GM12864 (cell line): ENCODE data around the gene NBR1.
"Not testable (repeated sequence)": the region's sequence is repeated elsewhere in the genome, so short reads cannot be mapped to it uniquely, and the experiment has no call there.

ENCODE experiments used
- DNase-seq: peaks from one replicate; pipeline ENCODE4 v3.0.0-alpha.2; 2011; ENCODE audit warnings: low read depth
- H3K4me3 ChIP-seq: 2 replicates; pipeline ENCODE4 v1.5.1; 2011; ENCODE audit warnings: mild to moderate bottlenecking, low read depth, low read length, control low read depth
- TF ChIP-seq, protein P1 (sequence below): IDR thresholded peaks from 2 replicates; pipeline ENCODE4 v1.5.1; 2011; ENCODE audit warnings: low read depth, mild to moderate bottlenecking, moderate library complexity, low read length, control low read depth, inconsistent platforms; ENCODE audit errors: missing control alignments

Gene NBR1

DNA sequence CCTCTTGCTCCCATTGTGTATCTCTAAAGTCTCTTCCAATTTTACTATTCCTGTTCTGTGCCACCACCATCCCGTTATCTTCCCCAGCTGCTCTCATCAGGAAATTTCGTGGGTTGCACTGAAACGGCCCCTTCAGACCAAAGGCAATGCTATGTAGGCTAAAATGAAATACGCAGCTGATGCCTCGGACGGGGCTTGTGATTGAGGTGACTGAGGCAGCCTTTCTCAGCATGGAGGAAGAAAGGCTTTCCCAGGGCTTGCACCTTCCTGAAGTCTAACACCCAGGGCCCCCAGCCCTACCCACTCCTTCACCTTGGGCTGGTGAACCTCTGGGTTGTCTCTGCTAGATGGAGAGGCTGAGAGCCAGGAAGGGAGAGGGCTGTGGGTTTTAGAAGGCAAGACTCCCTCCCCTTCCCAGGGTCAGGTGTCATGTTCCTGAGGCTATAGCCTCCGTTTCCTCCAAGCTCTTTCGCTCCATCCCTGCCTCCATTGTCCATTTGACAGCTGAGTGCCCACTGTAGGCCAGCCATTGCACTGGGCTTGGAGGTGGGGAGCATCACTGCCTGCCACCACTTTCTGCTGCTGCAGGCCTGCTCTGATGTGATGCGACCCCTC, 49.6 kb downstream of the NBR1 start:
- TF ChIP-seq, protein P1, sequence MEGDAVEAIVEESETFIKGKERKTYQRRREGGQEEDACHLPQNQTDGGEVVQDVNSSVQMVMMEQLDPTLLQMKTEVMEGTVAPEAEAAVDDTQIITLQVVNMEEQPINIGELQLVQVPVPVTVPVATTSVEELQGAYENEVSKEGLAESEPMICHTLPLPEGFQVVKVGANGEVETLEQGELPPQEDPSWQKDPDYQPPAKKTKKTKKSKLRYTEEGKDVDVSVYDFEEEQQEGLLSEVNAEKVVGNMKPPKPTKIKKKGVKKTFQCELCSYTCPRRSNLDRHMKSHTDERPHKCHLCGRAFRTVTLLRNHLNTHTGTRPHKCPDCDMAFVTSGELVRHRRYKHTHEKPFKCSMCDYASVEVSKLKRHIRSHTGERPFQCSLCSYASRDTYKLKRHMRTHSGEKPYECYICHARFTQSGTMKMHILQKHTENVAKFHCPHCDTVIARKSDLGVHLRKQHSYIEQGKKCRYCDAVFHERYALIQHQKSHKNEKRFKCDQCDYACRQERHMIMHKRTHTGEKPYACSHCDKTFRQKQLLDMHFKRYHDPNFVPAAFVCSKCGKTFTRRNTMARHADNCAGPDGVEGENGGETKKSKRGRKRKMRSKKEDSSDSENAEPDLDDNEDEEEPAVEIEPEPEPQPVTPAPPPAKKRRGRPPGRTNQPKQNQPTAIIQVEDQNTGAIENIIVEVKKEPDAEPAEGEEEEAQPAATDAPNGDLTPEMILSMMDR = no peak
- no peak overlapping the region for H3K4me3 ChIP-seq
- no peak for DNase-seq

DNA sequence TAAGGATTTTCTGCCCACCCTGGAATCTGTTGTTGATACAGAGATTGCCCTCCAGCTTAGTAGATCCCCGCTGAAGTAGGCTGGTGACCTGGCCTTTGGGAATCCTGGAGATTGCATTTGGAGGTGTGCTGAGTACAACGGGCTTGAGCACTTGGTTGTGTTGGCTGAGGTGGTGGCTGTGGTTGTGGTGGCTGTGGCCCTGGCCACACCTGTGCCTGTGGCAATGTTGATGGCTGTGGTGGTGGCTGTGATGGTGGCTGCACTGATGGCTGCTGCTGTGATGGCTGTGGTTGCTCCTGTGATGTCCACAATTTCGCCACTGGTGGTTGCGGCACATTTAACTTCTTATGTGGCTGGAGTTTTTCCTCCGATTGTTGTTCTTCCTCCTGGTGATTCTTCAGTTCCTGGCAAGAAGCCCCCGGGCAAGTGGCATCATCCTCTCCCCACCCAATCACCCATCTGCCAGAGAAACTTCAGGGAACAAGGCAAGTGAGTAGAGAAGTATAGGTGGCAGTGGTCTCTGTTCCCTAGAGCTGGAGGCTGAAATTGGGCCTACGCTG, 53.2 kb downstream of the NBR1 start:
- TF ChIP-seq, protein P1 = no peak
- H3K4me3 ChIP-seq = no peak overlapping the region
- no peak for DNase-seq

DNA sequence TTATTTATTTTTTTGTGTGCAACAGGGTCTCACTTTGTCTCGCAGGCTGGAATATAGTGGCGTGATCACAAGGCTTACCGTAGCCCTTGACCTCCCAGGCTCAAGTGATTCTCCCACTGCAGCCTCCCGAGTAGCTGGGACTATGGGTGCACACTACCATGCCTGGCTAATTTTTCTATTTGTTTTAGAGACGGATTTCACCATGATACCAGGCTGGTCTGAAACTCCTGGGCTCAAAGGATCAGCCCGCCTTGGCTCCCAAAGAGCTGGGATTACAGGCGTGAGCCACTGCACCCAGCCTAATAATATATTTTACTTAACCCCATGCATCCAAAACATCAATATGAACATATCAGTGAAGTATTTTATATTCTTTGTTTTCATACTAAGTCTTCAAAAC, 55.4 kb downstream of the NBR1 start:
- DNase-seq = no peak
- H3K4me3 ChIP-seq = no peak overlapping the region
- TF ChIP-seq, protein P1 = no peak

DNA sequence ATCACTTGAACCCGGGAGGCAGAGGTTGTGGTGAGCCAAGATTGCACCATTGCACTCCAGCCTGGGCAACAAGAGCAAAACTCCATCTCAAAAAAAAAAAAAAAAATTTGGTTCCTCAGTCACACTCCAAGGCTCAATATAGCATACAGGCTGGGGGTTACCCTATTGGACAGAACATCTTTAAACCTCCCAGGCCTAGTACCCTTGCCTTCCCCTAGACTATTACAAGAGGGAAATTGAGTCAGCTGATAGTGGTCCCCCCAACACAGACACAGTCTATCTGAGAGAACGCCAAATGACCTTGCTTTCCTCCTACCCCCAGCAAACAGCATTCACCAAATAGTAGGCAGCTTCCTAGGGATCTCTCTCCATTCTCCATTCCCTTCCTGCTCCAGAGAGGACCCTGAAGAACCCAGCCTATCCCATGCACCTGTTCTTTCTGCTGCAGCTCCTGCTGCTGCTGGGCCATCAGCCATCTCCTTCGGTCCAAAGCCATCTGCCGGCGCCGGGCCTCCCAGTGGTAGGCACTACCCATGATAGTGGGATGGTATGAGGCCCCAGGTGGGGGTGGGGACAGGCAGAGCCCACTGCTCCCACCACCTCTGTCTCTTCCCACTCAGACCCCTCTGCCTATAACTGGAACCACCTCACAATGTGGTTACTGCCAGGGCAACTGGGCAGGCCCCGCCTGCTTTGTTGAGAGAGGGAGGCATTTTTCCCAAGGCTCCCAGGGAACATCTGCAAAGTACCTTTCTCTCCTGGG, 57.2 kb downstream of the NBR1 start, which contains the start of gene CCDC200:
CCDC200 (minus strand) TSS at position 604 of the 763 bp plus-strand sequence; CDS start at position 535, 69 bp downstream.
- not testable (repeated sequence) for H3K4me3 ChIP-seq, DNase-seq

DNA sequence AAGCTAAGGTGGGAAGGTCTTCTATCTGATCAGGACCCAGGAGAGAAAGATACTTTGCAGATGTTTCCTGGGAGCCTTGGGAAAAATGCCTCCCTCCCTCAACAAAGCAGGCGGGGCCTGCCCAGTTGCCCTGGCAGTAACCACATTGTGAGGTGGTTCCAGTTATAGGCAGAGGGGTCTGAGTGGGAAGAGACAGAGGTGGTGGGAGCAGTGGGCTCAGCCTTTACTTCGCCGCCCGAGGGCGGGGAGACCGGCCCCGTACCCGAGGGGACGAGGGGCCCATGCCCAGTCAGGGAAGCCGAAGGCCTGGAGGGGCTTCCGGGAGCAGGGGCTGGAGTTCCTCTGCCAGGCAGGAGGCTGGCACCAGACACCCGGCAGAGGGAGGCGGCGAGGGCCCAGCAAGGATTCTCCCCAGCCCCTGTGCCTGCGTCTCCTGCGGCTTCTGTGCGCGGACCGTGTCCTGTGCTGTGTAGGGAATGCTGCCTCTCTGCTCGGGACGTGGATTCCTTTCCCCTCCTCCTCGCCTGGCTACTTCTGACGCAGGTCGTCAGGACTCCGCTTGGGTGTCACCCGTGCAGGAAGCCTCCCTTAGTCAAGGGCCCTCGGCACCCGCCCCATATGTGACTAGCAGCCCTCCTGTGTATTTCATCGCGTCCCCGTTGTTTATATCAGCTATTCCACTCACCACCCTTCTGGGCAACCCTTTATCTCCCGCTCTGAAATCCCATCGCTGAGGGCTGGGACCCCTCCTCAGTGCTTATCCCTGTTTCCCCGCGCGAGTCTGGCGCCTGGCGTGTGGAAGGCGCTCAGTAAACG, 60.4 kb downstream of the NBR1 start:
- DNase-seq = not testable (repeated sequence)
- peak overlapping the region; percentile 32; the same call in 1 of the 2 replicates for H3K4me3 ChIP-seq

DNA sequence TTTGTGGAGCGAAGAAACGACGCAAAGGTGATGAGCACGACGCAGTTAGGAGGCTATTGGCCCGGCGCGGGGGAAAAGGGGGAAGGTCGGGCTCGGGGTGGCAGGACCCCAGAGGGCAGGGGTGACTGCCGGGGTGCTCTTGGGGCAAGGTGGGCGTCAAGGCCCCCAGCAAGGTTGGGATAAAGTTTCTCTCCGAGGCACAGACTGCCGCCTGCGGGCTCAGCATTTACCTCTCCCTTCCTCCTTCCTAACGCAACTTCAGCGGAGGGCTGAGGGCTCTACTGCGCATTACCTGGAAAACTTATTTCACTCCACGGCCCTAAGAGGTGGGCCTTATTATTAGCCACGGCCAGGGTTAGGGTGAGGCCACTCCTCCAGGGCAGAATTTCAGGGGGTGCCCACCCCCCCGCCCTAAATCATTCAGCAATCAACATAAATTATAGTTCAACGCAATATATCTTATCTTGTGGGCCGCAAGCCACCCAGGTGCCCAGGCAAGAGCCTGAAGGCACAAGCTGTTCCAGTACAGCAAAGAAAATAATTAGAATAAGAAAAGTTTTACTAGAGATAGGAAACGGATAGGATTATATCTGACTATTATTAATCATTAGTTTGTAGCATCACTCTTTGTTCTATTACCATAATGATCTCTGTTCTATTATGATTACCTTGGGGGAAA, 61.1 kb downstream of the NBR1 start:
- peak overlapping the region; percentile 32; the same call in 1 of the 2 replicates for H3K4me3 ChIP-seq
- not testable (repeated sequence) for DNase-seq

DNA sequence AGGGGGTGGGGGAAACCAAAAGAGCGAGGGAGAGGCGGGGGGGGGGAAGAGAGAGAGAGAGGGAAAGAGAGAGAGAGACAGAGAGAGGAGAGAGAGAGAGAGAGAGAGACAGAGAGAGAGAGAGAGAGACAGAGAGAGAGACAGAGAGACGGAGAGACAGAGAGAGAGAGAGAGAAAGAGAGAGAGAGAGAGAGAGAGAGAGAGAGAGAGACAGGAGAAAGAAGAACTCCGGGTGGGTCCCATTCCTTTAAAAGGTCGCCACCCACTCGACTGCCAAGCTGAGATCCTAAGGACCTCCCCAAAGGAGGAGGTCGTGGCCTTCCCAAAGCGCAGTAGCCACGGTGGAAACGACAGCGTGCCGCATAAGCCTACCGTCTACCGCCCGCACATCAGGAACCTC, 62.2 kb downstream of the NBR1 start:
- not testable (repeated sequence) for H3K4me3 ChIP-seq, DNase-seq

DNA sequence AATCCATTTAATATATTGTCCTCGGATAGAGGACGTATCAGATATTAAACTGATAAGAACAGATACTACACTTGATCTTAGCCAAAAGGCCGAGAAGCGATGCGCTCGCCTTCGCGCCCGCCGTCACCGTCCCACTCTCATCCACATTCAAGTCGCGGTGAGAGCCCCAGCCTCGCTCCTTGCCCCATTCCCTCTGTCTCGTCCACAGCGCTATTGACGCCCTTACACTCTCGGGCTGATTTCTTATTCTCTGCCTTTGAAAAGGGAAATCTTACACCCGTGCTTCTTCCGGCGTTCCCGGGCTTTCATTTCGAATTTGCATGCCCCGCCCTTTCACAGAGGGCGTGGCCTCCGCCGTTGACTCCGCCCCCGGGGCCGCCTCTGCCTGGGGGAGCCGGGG, 62.9 kb downstream of the NBR1 start, which contains the start of gene RNU2-1:
RNU2-1 (minus strand) TSS at position 101 of the 400 bp plus-strand sequence.
- H3K4me3 ChIP-seq, DNase-seq: not testable (repeated sequence)

DNA sequence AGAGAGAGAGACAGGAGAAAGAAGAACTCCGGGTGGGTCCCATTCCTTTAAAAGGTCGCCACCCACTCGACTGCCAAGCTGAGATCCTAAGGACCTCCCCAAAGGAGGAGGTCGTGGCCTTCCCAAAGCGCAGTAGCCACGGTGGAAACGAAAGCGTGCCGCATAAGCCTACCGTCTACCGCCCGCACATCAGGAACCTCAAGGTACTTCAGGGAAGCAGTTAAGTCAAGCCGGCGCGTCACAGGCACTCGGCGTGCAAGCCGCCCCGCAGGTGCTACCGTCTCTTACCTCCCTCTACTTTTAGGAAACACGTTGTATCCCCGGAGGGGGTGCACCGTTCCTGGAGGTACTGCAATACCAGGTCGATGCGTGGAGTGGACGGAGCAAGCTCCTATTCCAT, 68.6 kb downstream of the NBR1 start:
- DNase-seq = not testable (repeated sequence)

DNA sequence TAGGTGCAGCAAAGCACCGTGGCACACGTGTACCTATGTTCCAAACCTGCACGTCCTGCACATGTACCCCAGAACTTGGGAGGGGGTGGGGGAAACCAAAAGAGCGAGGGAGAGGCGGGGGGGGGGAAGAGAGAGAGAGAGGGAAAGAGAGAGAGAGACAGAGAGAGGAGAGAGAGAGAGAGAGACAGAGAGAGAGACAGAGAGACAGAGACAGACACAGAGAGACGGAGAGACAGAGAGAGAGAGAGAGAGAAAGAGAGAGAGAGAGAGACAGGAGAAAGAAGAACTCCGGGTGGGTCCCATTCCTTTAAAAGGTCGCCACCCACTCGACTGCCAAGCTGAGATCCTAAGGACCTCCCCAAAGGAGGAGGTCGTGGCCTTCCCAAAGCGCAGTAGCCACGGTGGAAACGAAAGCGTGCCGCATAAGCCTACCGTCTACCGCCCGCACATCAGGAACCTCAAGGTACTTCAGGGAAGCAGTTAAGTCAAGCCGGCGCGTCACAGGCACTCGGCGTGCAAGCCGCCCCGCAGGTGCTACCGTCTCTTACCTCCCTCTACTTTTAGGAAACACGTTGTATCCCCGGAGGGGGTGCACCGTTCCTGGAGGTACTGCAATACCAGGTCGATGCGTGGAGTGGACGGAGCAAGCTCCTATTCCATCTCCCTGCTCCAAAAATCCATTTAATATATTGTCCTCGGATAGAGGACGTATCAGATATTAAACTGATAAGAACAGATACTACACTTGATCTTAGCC, 69.8 kb downstream of the NBR1 start:
- H3K4me3 ChIP-seq, DNase-seq: not testable (repeated sequence)

More for the DNA sequence above, 68.6 kb downstream of the NBR1 start:
- H3K4me3 ChIP-seq = not testable (repeated sequence)

DNA sequence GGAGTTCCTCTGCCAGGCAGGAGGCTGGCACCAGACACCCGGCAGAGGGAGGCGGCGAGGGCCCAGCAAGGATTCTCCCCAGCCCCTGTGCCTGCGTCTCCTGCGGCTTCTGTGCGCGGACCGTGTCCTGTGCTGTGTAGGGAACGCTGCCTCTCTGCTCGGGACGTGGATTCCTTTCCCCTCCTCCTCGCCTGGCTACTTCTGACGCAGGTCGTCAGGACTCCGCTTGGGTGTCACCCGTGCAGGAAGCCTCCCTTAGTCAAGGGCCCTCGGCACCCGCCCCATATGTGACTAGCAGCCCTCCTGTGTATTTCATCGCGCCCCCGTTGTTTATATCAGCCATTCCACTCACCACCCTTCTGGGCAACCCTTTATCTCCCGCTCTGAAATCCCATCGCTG, 75.4 kb downstream of the NBR1 start:
- not testable (repeated sequence) for H3K4me3 ChIP-seq

More for the DNA sequence above, 75.4 kb downstream of the NBR1 start:
- DNase-seq = not testable (repeated sequence)
